ENCODE measurements around the gene TGFB2.

Gene TGFB2

DNA sequence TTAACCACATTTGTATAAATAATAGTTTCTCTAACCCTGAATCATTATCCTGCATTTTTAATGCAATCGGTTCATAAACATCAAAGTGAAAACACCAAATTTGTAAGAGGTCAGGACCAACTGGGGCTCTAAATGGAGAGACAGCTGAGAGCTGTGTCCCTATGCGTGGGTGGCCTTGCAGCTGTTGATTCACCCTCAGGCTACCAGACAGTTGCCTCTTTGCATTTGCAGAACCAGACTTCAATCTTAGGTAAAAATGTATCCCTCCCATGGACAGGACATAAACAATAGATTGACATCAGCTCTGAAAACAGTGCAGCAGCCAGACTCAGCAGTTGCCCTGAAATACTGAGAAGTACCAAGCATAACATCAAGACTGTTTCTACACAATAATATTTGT, 8.8 kb upstream of the TGFB2 start:
- no peak for DNase-seq (ENCODE audit: low read depth)

- DNase-seq (ENCODE audit: low read depth), result no peak
Measured at GRCh38 chr1:218339267-218339831, 5.8 kb upstream of the TGFB2 start.

DNA sequence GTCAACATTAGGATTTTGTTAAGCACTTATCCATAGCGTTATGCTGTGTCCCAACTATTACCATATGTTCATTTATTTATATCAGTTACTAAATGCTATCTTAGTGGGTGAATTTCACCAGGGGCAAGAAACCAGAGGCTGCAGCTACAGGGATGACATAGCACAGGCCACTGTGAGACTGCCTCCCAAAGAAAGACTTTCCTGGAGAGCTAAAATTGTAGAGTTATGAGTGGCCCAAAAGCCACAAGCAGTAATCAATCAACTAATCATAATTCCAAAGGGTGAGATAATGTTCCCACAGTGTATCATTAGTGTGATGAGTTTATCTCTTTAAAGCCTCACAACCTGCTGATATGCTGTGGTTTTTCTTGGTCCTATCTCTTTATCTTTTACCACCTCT, 3.8 kb upstream of the TGFB2 start:
- DNase-seq (ENCODE audit: low read depth), result no peak

- no peak for DNase-seq (ENCODE audit: low read depth)
Measured at GRCh38 chr1:218342091-218342490, 3.0 kb upstream of the TGFB2 start.

DNA sequence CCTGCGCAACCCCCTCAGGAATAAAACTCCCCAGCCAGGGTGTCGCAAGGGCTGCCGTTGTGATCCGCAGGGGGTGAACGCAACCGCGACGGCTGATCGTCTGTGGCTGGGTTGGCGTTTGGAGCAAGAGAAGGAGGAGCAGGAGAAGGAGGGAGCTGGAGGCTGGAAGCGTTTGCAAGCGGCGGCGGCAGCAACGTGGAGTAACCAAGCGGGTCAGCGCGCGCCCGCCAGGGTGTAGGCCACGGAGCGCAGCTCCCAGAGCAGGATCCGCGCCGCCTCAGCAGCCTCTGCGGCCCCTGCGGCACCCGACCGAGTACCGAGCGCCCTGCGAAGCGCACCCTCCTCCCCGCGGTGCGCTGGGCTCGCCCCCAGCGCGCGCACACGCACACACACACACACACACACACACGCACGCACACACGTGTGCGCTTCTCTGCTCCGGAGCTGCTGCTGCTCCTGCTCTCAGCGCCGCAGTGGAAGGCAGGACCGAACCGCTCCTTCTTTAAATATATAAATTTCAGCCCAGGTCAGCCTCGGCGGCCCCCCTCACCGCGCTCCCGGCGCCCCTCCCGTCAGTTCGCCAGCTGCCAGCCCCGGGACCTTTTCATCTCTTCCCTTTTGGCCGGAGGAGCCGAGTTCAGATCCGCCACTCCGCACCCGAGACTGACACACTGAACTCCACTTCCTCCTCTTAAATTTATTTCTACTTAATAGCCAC, 696 bp downstream of the TGFB2 start:
- DNase-seq (ENCODE audit: low read depth), result no peak

GRCh38 chr1:218346391-218347204, 1.5 kb downstream of the TGFB2 start:
- no peak for DNase-seq (ENCODE audit: low read depth)

DNA sequence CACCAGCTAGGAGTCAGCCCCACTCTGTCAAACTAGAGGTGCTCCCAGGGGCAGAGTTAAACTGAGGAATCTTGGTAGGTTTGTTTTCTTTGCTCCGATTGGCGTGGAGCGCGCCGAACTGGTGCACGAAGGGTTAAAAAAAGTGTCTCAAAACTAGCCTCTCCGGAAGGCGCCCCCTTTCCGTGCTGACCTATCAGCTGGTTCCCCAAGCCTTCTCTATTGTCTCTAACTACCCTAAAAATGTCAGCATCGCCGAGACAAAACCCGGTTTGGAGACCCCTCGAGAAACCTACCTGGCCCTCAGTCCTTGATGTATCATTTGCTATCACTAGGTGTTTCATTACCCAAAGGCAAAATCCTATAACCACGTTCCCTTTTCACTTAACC, 2.2 kb downstream of the TGFB2 start:
- DNase-seq (ENCODE audit: low read depth), result no peak

GRCh38 chr1:218347723-218348627, 2.8 kb downstream of the TGFB2 start:
- no peak for DNase-seq (ENCODE audit: low read depth)

GRCh38 chr1:218348628-218349071, 3.5 kb downstream of the TGFB2 start:
- DNase-seq (ENCODE audit: low read depth), result no peak

GRCh38 chr1:218349348-218350034, 4.4 kb downstream of the TGFB2 start:
- DNase-seq (ENCODE audit: low read depth), result no peak

GRCh38 chr1:218350035-218350525, 4.9 kb downstream of the TGFB2 start:
- no peak for DNase-seq (ENCODE audit: low read depth)

DNA sequence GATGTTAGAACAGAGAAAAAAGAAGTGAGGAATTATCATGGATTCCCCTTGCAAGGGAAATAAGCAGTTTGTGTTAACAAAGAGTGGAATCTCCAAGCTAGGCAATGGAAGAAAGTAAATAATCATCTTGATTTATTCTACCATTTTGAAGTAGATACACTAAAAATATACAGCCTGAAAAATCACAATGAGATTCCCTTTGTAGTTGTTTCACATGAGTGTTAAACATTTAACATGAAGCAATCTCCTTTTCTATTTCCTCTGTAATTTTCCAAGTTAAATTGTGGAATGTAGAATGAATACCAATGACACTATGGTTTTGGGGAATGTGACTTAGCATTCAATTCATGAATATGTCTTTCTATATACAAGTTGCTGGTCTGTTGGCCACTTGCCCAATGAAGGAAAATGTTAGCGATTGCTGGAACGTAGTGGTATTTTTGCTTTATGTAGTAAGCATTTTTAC, 5.7 kb downstream of the TGFB2 start:
- no peak for DNase-seq (ENCODE audit: low read depth)

GRCh38 chr1:218351391-218352074, 6.4 kb downstream of the TGFB2 start:
- no peak for DNase-seq (ENCODE audit: low read depth)

GRCh38 chr1:218352075-218352438, 6.9 kb downstream of the TGFB2 start:
- DNase-seq (ENCODE audit: low read depth), result no peak

GRCh38 chr1:218353656-218354055, 8.5 kb downstream of the TGFB2 start:
- DNase-seq (ENCODE audit: low read depth), result no peak

GRCh38 chr1:218355278-218355677, 10.1 kb downstream of the TGFB2 start:
- no peak for DNase-seq (ENCODE audit: low read depth)

DNA sequence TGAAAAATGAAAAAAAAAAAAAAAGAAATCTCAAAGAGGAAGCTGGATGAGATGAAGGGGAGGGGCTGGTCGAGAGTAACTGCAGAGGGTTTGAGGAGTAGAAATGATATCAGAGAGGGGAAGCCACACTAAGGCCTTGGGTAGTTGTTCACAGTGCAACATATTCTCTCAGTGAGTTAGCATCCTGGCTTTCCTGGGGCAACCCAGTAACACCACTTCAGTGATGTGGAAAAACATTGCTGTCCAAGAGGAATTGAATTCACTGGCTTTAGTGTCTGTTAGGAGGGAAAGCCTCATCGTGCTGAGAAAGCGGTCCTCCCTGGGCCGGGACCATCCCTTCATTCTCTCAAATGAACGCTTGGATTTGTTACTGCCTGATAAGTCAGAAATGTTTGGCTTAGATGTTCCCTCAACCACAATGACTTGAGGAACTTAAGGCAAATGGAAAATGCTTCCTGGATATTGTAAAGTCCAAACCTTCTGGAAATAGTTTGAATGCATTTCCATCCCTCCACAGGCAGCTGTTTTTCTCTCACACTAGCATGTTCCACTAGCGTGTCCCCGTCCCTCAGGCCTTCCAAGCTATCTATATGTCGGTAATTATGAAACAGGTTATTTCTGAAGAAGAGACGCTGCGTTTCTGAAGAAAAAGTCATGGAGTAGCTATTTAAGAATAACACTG, 12.2 kb downstream of the TGFB2 start:
- no peak for DNase-seq (ENCODE audit: low read depth)

DNA sequence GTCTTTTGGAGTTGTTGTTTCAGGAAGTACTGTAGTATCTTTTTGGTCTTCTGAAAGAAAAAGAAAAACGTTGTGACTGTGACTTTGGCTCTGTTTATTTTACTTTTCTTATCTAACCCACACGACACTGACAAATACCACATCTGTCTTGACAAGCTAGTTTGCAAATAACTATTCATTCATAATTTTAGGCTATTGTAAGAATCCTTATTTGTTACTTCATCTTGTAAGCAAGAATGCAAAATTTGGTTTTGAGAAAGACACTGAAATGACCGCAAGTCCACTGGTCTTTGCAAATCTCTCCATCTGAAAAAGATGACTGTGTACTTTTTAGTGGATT, 12.7 kb downstream of the TGFB2 start:
- no peak for DNase-seq (ENCODE audit: low read depth)

GRCh38 chr1:218361298-218362065, 16.3 kb downstream of the TGFB2 start:
- DNase-seq (ENCODE audit: low read depth), result no peak
